ENCODE data around the gene OR2A25. TPM values are rescaled to one million over a fixed set of nuclear protein-coding genes. Genes with fewer than 3 reads are reported as not detected.
A peak's percentile ranks its signal among the peaks of the same experiment; 100 is the strongest.

OR2A25 gene
- polyA plus RNA-seq, 2 of the 4 experiments (the other 2 are of a cell fraction): not detected

- TF ChIP-seq TFCP2L1 (CRISPR knock-in tag; IDR thresholded peaks at IDR 0.05) (no peak), RFX5 (IDR thresholded peaks at IDR 0.05) (no peak)
Observed at GRCh38 chr7:144020340-144020739, 49.3 kb upstream of the OR2A25 start (continued).

- POLR2A ChIA-PET: interaction anchor here (1.0 kb wide), 1 partner anchor 120 kb away, joined by 5 read pairs; the partner anchor contains the start of gene TCAF1
- ATAC-seq (no peak), FAIRE-seq (no peak), DNase-seq (ENCODE audit: low read depth in 1 of 2, low spot score in 1 of 2) (no peak)
- Histone ChIP-seq H3K4me1 (peaks cover 13% of the 10 kb centered on the region; the same call in 2 of the 3 replicates), H3K9me3 (no peaks in the 10 kb centered on the region), H3K27ac (no peak overlapping the region), H3K4me3 (no peak overlapping the region), H3K4me2 (no peak overlapping the region)
- CTCF ChIA-PET: interaction anchor here (1.6 to 2.0 kb wide), 2 partner anchors 10 to 120 kb away, joined by 5 to 9 read pairs; partner anchors contain the start of gene TCAF1
- no peak for TF ChIP-seq BHLHE40 (IDR thresholded peaks at IDR 0.05; ENCODE audit: low read depth, low read length)
- TF ChIP-seq, protein P1, sequence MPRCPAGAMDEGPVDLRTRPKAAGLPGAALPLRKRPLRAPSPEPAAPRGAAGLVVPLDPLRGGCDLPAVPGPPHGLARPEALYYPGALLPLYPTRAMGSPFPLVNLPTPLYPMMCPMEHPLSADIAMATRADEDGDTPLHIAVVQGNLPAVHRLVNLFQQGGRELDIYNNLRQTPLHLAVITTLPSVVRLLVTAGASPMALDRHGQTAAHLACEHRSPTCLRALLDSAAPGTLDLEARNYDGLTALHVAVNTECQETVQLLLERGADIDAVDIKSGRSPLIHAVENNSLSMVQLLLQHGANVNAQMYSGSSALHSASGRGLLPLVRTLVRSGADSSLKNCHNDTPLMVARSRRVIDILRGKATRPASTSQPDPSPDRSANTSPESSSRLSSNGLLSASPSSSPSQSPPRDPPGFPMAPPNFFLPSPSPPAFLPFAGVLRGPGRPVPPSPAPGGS (IDR thresholded peaks at IDR 0.05): no peak
- no peak for TF ChIP-seq FOXS1 (CRISPR knock-in tag; IDR thresholded peaks at IDR 0.05)
- no peak for TF ChIP-seq HOXB13 (CRISPR knock-in tag; IDR thresholded peaks at IDR 0.05; ENCODE audit: low read depth)
- no peak for TF ChIP-seq EP300 (IDR thresholded peaks at IDR 0.05)
- no peak for TF ChIP-seq POLR2A (IDR thresholded peaks at IDR 0.05; ENCODE audit: low read length)
Observed at GRCh38 chr7:144022169-144022568, 47.4 kb upstream of the OR2A25 start.

- WGBS (ENCODE audit: missing lambda C conversion rate): 79% methylated on average over 4 of the region's 4 CpGs
- no peak for DNase-seq (ENCODE audit: low read depth in 1 of 2, low spot score in 1 of 2)
- Histone ChIP-seq H3K4me1 (peaks cover 13% of the 10 kb centered on the region; the same call in 2 of the 3 replicates), H3K9me3 (no peaks in the 10 kb centered on the region), H3K27ac (no peak overlapping the region), H3K4me2 (no peak overlapping the region), H3K4me3 (no peak overlapping the region)
- no peak for ATAC-seq
- TF ChIP-seq POLR2A (IDR thresholded peaks at IDR 0.05; ENCODE audit: low read length) (no peak), RFX5 (IDR thresholded peaks at IDR 0.05) (no peak), ZSCAN20 (CRISPR knock-in tag; IDR thresholded peaks at IDR 0.05) (no peak), FOXS1 (CRISPR knock-in tag; IDR thresholded peaks at IDR 0.05) (no peak), CBX2 (IDR thresholded peaks at IDR 0.05; ENCODE audit: borderline replicate concordance, low read depth) (no peak), EP300 (IDR thresholded peaks at IDR 0.05) (no peak), RARB (CRISPR knock-in tag; IDR thresholded peaks at IDR 0.05) (no peak), SMC3 (IDR thresholded peaks at IDR 0.05) (no peak), HOXB13 (CRISPR knock-in tag; IDR thresholded peaks at IDR 0.05; ENCODE audit: low read depth) (no peak), MAZ (IDR thresholded peaks at IDR 0.05; ENCODE audit: borderline replicate concordance, low read depth, low read length) (no peak), FOSB (CRISPR knock-in tag; IDR thresholded peaks at IDR 0.05) (no peak), TFCP2L1 (CRISPR knock-in tag; IDR thresholded peaks at IDR 0.05) (no peak), NPAS2 (CRISPR knock-in tag; IDR thresholded peaks at IDR 0.05; ENCODE audit: borderline replicate concordance) (no peak), RNF2 (IDR thresholded peaks at IDR 0.05; ENCODE audit: borderline replicate concordance, low read depth) (no peak)
- TF ChIP-seq, protein P2, sequence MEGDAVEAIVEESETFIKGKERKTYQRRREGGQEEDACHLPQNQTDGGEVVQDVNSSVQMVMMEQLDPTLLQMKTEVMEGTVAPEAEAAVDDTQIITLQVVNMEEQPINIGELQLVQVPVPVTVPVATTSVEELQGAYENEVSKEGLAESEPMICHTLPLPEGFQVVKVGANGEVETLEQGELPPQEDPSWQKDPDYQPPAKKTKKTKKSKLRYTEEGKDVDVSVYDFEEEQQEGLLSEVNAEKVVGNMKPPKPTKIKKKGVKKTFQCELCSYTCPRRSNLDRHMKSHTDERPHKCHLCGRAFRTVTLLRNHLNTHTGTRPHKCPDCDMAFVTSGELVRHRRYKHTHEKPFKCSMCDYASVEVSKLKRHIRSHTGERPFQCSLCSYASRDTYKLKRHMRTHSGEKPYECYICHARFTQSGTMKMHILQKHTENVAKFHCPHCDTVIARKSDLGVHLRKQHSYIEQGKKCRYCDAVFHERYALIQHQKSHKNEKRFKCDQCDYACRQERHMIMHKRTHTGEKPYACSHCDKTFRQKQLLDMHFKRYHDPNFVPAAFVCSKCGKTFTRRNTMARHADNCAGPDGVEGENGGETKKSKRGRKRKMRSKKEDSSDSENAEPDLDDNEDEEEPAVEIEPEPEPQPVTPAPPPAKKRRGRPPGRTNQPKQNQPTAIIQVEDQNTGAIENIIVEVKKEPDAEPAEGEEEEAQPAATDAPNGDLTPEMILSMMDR (IDR thresholded peaks at IDR 0.05): no peak
- POLR2A ChIA-PET: interaction anchor here (1.0 kb wide), 1 partner anchor 121 kb away, joined by 5 read pairs; the partner anchor contains the start of gene TCAF1
- CTCF ChIA-PET: interaction anchor here (1.1 to 2.0 kb wide), 3 partner anchors 11 to 290 kb away, joined by 3 to 9 read pairs (median 5); partner anchors contain the start of gene TCAF1
- no peak for FAIRE-seq
Observed at GRCh38 chr7:144023171-144023827, 46.3 kb upstream of the OR2A25 start.

DNA sequence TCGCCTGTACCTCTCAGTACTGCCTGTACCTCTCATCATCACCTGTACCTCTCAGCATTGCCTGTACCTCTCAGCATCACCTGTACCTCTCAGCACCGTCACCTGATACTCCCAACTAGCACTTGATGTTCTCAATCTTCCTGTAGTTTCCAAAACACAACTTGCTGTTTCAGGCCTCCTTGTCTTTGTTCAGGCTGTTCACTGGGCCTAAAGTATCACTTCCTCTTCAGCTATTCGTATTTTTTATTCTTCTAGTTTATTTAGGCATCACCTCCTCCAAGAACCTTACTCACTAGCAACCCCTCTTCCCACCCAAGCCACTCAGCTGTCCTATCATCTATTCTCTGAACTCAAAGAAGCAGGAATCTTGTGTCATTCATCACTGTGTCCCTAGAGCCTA, 45.4 kb upstream of the OR2A25 start:
- CTCF ChIA-PET: interaction anchor here (1.1 to 1.2 kb wide), 2 partner anchors 122 to 287 kb away, joined by 5 read pairs; partner anchors contain the start of gene TCAF1
- POLR2A ChIA-PET: no interaction called here
- DNase-seq (ENCODE audit: low read depth in 1 of 2, low spot score in 1 of 2) (no peak), ATAC-seq (0 out of 6 replicates have a peak, but pooled peaks of 1 of the 2 experiments have one; percentile 11), FAIRE-seq (no peak)
- H3K27ac ChIP-seq: no peak overlapping the region
- WGBS (ENCODE audit: missing lambda C conversion rate): 48% methylated on average over 3 of the region's 3 CpGs
- H3K4me3 ChIP-seq: no peak overlapping the region
- H3K9me3 ChIP-seq: no peaks in the 10 kb centered on the region
- no peak overlapping the region for H3K4me2 ChIP-seq
- H3K4me1 ChIP-seq: peaks cover 9% of the 10 kb centered on the region; the same call in 2 of the 3 replicates
- TF ChIP-seq, protein P1 (IDR thresholded peaks at IDR 0.05): no peak
- TF ChIP-seq BHLHE40 (IDR thresholded peaks at IDR 0.05; ENCODE audit: low read depth, low read length) (no peak), EHMT2 (IDR thresholded peaks at IDR 0.05; ENCODE audit: low read depth) (no peak), FOSL2 (IDR thresholded peaks at IDR 0.05) (no peak), FOSL2 (CRISPR knock-in tag; IDR thresholded peaks at IDR 0.05) (no peak), RARB (CRISPR knock-in tag; IDR thresholded peaks at IDR 0.05) (no peak), RAD21 (conservative IDR thresholded peaks at IDR 0.05 in 1 of 2, IDR thresholded peaks at IDR 0.05 in 1 of 2) (no peak), EP300 (IDR thresholded peaks at IDR 0.05) (no peak)
- TF ChIP-seq, protein P3, sequence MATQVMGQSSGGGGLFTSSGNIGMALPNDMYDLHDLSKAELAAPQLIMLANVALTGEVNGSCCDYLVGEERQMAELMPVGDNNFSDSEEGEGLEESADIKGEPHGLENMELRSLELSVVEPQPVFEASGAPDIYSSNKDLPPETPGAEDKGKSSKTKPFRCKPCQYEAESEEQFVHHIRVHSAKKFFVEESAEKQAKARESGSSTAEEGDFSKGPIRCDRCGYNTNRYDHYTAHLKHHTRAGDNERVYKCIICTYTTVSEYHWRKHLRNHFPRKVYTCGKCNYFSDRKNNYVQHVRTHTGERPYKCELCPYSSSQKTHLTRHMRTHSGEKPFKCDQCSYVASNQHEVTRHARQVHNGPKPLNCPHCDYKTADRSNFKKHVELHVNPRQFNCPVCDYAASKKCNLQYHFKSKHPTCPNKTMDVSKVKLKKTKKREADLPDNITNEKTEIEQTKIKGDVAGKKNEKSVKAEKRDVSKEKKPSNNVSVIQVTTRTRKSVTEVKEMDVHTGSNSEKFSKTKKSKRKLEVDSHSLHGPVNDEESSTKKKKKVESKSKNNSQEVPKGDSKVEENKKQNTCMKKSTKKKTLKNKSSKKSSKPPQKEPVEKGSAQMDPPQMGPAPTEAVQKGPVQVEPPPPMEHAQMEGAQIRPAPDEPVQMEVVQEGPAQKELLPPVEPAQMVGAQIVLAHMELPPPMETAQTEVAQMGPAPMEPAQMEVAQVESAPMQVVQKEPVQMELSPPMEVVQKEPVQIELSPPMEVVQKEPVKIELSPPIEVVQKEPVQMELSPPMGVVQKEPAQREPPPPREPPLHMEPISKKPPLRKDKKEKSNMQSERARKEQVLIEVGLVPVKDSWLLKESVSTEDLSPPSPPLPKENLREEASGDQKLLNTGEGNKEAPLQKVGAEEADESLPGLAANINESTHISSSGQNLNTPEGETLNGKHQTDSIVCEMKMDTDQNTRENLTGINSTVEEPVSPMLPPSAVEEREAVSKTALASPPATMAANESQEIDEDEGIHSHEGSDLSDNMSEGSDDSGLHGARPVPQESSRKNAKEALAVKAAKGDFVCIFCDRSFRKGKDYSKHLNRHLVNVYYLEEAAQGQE (IDR thresholded peaks at IDR 0.05): no peak
